ENCODE results near the gene ROR1. TPM values are rescaled to one million over a fixed set of nuclear protein-coding genes. Genes with fewer than 3 reads are reported as not detected.

The ROR1 gene
- total RNA-seq, 1 donor from 2014 or later, result 30.3 TPM

DNA sequence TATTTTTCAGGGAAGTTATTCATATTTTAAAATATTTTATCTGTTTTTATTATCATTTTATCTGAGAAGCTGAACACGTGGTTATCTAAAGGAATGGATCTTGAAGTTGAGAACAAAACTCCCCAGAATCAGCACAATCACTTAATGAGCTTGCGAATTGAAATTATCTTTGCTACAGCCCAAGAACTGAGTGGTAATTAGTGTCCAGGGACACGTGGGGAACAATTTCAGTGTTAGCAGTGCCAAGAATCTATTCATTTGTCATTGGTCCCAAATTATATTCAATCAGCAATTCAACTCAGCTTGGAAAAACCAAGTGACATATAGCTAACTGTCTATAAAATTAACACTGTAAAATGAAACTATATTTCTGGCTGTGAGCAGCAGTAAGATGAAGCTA is 232.0 kb downstream of the ROR1 start:
- Histone ChIP-seq H3K4me2 (no peak overlapping the region), H3K36me3 (no peaks in the 10 kb centered on the region), H2AFZ (replicated peaks) (no peak overlapping the region), H4K20me1 (ENCODE audit: low read depth) (no peaks in the 10 kb centered on the region), H3K9me3 (ENCODE audit: low read depth) (no peaks in the 10 kb centered on the region), H3K79me2 (ENCODE audit: low read depth) (peaks cover 71% of the 10 kb centered on the region), H3K4me3 (no peak overlapping the region), H3K4me1 (peaks cover 15% of the 10 kb centered on the region), H3K9ac (no peak overlapping the region), H3K27ac (no peak overlapping the region), H3F3A (ENCODE audit: low read depth) (no peaks in the 10 kb centered on the region), H3K27me3 (no peaks in the 10 kb centered on the region)
- peaks cover 12% of the 10 kb centered on the region for H3K9me3 Mint-ChIP-seq
- TF ChIP-seq EZH2phosphoT487 (IDR thresholded peaks at IDR 0.05) (no peak), EZH2 (IDR thresholded peaks at IDR 0.05) (no peak)
- TF ChIP-seq, protein P1, sequence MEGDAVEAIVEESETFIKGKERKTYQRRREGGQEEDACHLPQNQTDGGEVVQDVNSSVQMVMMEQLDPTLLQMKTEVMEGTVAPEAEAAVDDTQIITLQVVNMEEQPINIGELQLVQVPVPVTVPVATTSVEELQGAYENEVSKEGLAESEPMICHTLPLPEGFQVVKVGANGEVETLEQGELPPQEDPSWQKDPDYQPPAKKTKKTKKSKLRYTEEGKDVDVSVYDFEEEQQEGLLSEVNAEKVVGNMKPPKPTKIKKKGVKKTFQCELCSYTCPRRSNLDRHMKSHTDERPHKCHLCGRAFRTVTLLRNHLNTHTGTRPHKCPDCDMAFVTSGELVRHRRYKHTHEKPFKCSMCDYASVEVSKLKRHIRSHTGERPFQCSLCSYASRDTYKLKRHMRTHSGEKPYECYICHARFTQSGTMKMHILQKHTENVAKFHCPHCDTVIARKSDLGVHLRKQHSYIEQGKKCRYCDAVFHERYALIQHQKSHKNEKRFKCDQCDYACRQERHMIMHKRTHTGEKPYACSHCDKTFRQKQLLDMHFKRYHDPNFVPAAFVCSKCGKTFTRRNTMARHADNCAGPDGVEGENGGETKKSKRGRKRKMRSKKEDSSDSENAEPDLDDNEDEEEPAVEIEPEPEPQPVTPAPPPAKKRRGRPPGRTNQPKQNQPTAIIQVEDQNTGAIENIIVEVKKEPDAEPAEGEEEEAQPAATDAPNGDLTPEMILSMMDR (IDR thresholded peaks at IDR 0.05), result no peak
- H3K36me3 Mint-ChIP-seq, result peaks cover 8% of the 10 kb centered on the region
- DNase-seq (ENCODE audit: low spot score), result no peak
- H3K27me3 Mint-ChIP-seq (ENCODE audit: insufficient read depth, low read depth), result no peaks in the 10 kb centered on the region
- no peak overlapping the region for H3K27ac Mint-ChIP-seq
- no peak overlapping the region for H3K4me3 Mint-ChIP-seq
- peaks cover 27% of the 10 kb centered on the region for H3K4me1 Mint-ChIP-seq

DNA sequence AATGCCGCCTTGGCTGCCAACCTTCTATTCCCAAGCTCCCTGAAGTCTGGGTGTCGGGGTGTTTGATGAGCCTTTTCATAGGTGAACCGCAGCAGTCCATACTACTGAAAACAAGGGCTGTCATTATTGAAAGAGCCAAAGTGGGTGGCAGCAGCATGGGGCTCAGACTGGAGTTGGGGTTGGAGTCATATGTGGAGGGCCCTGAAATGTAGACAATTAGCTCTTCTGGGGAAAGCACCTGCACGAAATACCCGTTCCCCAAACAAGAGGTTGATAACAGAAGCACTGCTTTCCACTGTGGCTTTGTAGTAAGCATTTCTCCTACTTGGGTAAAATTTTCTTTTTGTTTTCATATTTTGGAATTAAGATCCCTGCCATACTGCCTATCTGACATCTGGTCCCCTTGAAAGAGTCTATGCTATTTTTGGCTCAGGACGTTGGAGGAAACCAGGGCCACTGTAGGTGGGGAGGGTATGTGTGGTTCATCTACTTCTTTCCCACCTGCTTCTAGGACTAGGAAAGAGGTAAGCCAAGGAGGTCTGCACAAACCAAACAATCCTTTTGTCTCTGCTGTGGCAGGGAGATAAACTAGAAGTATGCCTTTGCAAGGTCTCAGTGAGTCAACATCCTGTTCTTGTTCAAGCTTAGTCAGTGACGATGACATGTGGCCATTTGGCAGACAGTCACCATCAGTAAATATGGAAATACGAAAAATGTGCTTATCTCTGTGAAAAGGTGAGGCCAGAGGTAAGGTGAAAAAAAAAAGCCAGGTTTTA is 232.6 kb downstream of the ROR1 start:
- H3K4me3 ChIP-seq, result no peak overlapping the region
- no peaks in the 10 kb centered on the region for H3K9me3 ChIP-seq (ENCODE audit: low read depth)
- no peak overlapping the region for H3K9ac ChIP-seq
- H3K36me3 ChIP-seq, result no peaks in the 10 kb centered on the region
- Mint-ChIP-seq H3K9me3 (peaks cover 8% of the 10 kb centered on the region), H3K36me3 (peaks cover 5% of the 10 kb centered on the region), H3K27ac (no peak overlapping the region), H3K4me1 (peaks cover 26% of the 10 kb centered on the region), H3K4me3 (no peak overlapping the region), H3K27me3 (ENCODE audit: insufficient read depth, low read depth) (no peaks in the 10 kb centered on the region)
- H3F3A ChIP-seq (ENCODE audit: low read depth), result no peaks in the 10 kb centered on the region
- no peaks in the 10 kb centered on the region for H3K27me3 ChIP-seq
- TF ChIP-seq EZH2 (IDR thresholded peaks at IDR 0.05), result no peak
- TF ChIP-seq, protein P1 (IDR thresholded peaks at IDR 0.05), result no peak
- TF ChIP-seq EZH2phosphoT487 (IDR thresholded peaks at IDR 0.05), result no peak
- H2AFZ ChIP-seq (replicated peaks), result no peak overlapping the region
- peaks cover 15% of the 10 kb centered on the region for H3K4me1 ChIP-seq
- H3K79me2 ChIP-seq (ENCODE audit: low read depth), result peaks cover 66% of the 10 kb centered on the region
- no peak overlapping the region for H3K4me2 ChIP-seq
- H3K27ac ChIP-seq, result no peak overlapping the region
- H4K20me1 ChIP-seq (ENCODE audit: low read depth), result no peaks in the 10 kb centered on the region
- DNase-seq (ENCODE audit: low spot score), result no peak

DNA sequence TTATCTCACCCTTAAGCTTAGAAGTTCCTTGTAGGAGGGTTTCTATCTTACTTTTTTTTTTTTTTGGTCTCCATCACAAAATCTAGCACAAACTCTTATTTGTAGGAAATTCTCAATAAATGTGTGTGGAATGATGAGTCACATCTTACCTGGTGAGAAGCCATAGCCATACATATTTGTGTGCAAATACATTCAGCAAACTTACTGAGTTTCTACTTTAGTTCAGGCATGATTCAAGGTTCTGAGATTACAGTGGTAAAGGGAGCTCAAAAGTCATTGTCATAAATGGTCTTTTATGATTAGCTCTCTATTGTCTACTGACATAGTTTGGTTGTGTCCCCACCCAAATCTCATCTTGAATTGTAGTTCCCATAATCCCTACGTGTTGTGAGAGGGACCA is 236.5 kb downstream of the ROR1 start:
- peaks cover 6% of the 10 kb centered on the region for H3K36me3 Mint-ChIP-seq
- H3K4me1 Mint-ChIP-seq, result peaks cover 20% of the 10 kb centered on the region
- H3K27ac Mint-ChIP-seq, result no peak overlapping the region

More for the DNA sequence above, 236.5 kb downstream of the ROR1 start:
- Histone ChIP-seq H3K27me3 (no peaks in the 10 kb centered on the region), H4K20me1 (ENCODE audit: low read depth) (no peaks in the 10 kb centered on the region), H3K9me3 (ENCODE audit: low read depth) (no peaks in the 10 kb centered on the region), H3K4me2 (no peak overlapping the region), H2AFZ (replicated peaks) (no peak overlapping the region), H3K4me3 (no peak overlapping the region), H3K4me1 (peaks cover 3% of the 10 kb centered on the region), H3K79me2 (ENCODE audit: low read depth) (peaks cover 27% of the 10 kb centered on the region), H3F3A (ENCODE audit: low read depth) (no peaks in the 10 kb centered on the region), H3K36me3 (no peaks in the 10 kb centered on the region), H3K27ac (no peak overlapping the region), H3K9ac (no peak overlapping the region)
- Mint-ChIP-seq H3K9me3 (no peaks in the 10 kb centered on the region), H3K27me3 (ENCODE audit: insufficient read depth, low read depth) (no peaks in the 10 kb centered on the region), H3K4me3 (no peak overlapping the region)
- DNase-seq (ENCODE audit: low spot score), result no peak
- no peak for TF ChIP-seq EZH2 (IDR thresholded peaks at IDR 0.05)
- no peak for TF ChIP-seq EZH2phosphoT487 (IDR thresholded peaks at IDR 0.05)
- TF ChIP-seq, protein P1 (IDR thresholded peaks at IDR 0.05), result no peak

All from neural progenitor cell (in vitro differentiated cells).